Islet of Langerhans (tissue), 1 donor: ENCODE data around the gene CTRL.

Source experiments
- FAIRE-seq: peaks from one replicate; lab custom pipeline; 2011; peaks lifted over from hg19 to GRCh38; lab: Jason Lieb, UNC

CTRL gene

GRCh38 chr16:67886387-67886786 lies 45.3 kb downstream of the CTRL start:
- FAIRE-seq, result no peak

GRCh38 chr16:67885976-67886375 lies 45.7 kb downstream of the CTRL start:
- FAIRE-seq, result no peak

GRCh38 chr16:67885545-67885944 lies 46.1 kb downstream of the CTRL start:
- FAIRE-seq, result no peak

- no peak for FAIRE-seq
These were observed 47.0 kb downstream of the CTRL start, which contains the start of gene NRN1L for GRCh38 chr16:67884684-67885083. Gene NRN1L (plus strand): TSS chr16:67884885. CDS start chr16:67884904, 19 bp downstream.

- no peak for FAIRE-seq
These were observed 47.8 kb downstream of the CTRL start for GRCh38 chr16:67883872-67884261.

GRCh38 chr16:67883146-67883871 lies 48.4 kb downstream of the CTRL start:
- FAIRE-seq, result no peak

- no peak for FAIRE-seq
These were observed 49.1 kb downstream of the CTRL start for GRCh38 chr16:67882374-67883145.

DNA sequence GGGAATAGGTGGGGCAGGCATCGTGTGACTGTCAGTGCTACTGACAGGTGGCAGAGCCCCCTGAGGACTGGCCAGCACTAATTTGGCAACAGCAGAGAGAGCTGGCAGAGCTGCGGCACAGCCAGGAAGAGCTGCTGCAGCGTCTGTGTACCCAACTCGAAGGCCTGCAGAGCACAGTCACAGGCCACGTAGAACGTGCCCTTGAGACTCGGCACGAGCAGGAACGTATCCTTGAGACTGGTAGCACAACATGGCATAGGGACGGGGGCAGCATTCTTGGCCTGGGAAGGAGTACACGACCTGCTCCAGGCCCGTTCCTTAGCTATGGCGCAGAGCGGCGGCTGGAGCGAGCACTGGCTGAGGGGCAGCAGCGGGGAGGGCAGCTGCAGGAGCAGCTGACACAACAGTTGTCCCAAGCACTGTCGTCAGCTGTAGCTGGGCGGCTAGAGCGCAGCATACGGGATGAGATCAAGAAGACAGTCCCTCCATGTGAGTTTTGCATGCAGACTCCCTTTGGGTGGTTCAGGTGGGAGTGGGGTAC lies 50.0 kb downstream of the CTRL start:
- FAIRE-seq, result no peak

DNA sequence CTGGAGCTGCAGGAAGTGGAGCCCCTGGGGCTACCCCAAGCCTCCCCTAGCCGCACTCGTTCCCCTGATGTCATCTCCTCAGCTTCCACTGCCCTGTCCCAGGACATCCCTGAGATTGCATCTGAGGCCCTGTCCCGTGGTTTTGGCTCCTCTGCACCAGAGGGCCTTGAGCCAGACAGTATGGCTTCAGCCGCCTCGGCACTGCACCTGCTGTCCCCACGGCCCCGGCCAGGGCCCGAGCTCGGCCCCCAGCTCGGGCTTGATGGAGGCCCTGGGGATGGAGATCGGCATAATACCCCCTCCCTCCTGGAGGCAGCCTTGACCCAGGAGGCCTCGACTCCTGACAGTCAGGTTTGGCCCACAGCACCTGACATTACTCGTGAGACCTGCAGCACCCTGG lies 51.1 kb downstream of the CTRL start:
- FAIRE-seq, result no peak

GRCh38 chr16:67879936-67880335 lies 51.7 kb downstream of the CTRL start:
- FAIRE-seq, result no peak
